ENCODE data around the gene EIF2B2. TPM values are rescaled to one million over a fixed set of nuclear protein-coding genes. Genes with fewer than 3 reads are reported as not detected.

Gene EIF2B2
- total and polyA plus RNA-seq, 4 donors, result 19.6 to 45.2 (median 35.0) TPM

DNA sequence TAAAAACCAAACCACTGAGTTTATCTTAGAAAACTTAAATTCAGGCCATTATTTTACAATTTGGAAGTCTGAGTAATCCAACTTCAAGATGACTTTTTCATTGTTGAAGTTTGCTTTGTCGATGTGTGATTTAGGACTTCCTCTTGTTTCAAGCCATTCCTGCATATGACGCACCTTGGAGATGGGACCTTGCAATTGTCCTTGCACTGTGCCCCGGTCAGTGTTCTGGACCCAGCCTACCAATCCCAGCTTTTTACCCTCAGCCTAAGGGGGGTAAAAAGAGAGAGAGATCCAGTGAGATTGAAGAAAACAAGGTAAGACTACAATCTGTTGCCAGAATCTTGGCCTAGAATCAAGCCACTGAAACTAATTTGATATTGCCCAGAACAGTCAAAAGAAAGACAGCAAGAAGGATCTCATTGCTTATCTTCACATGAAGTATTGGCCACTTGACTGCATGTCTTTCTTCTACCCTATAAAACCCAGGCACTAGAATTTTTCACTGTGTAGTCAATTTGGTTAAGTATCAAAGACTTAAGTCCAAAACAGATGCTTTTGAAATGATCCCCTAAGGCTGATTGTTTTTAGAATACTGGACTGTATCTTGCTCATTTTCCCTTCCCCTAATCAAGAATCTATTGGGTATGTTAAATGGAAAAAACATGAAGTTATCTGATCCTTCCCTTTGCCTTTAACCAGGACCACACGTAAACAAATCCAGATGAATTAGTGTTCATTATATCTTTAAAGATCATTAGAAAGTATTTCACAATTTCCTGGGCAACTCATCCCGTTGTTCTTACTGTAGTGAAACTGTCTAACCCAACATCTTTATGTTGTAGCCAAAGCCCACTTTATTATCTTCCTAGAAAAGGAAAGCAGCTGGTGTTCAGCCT lies 50.9 kb downstream of the EIF2B2 start:
- TF ChIP-seq, protein P1, sequence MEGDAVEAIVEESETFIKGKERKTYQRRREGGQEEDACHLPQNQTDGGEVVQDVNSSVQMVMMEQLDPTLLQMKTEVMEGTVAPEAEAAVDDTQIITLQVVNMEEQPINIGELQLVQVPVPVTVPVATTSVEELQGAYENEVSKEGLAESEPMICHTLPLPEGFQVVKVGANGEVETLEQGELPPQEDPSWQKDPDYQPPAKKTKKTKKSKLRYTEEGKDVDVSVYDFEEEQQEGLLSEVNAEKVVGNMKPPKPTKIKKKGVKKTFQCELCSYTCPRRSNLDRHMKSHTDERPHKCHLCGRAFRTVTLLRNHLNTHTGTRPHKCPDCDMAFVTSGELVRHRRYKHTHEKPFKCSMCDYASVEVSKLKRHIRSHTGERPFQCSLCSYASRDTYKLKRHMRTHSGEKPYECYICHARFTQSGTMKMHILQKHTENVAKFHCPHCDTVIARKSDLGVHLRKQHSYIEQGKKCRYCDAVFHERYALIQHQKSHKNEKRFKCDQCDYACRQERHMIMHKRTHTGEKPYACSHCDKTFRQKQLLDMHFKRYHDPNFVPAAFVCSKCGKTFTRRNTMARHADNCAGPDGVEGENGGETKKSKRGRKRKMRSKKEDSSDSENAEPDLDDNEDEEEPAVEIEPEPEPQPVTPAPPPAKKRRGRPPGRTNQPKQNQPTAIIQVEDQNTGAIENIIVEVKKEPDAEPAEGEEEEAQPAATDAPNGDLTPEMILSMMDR (IDR thresholded peaks at IDR 0.05; ENCODE audit: control extremely low read depth, extremely low read depth), result no peak
- DNase-seq, result peak in 2 of 3 donors; percentile 89 to 93

DNA sequence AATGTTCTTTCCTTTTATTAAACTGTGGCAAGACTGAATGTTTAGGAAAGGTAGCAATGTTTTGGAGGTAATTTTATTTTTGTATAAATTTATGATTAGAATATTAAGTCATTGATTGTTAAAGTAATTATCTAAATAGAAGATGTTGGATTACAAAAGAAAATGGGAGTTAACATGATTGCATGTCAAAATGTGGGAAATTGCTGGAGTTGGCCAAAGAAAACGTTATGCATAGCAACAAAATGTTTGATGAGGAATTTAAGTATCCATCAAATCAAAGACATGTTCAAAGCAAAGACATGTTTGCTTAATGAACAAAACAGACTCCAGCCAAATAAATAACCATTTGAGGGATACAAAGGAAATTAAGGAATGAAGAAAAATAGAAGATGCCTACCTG lies 51.7 kb downstream of the EIF2B2 start:
- ATAC-seq (ENCODE audit: insufficient read depth, low FRiP score) (no peak), DNase-seq (peak in 2 of 3 donors; percentile 54 to 69)
- 58 to 76% methylated on average over 1 of the region's 1 CpG for WGBS, 2 donors
- no peaks in the 10 kb centered on the region for H3K27me3 ChIP-seq (ENCODE audit: control insufficient read depth in 3 of 3, insufficient read depth in 3 of 3, low read length in 2 of 3)
- TF ChIP-seq, protein P1 (IDR thresholded peaks at IDR 0.05; ENCODE audit: control extremely low read depth, extremely low read depth), result no peak
- no peak overlapping the region for H3K4me3 ChIP-seq
- no peak overlapping the region for H3K27ac ChIP-seq (ENCODE audit: low read depth in 1 of 2, low read length in 1 of 2)
- peaks cover 0 to 1% (median 0%) of the 10 kb centered on the region in 4 donors for H3K36me3 ChIP-seq (ENCODE audit: control insufficient read depth in 4 of 4, insufficient read depth in 4 of 4, low read length in 4 of 4)
- H3K9me3 ChIP-seq (ENCODE audit: control insufficient read depth in 4 of 4, insufficient read depth in 3 of 4, low read length in 3 of 4), result no peaks in the 10 kb centered on the region
- peaks cover 2 to 42% (median 5%) of the 10 kb centered on the region in 5 donors for H3K4me1 ChIP-seq (ENCODE audit: control insufficient read depth in 5 of 5, insufficient read depth in 5 of 5, low read length in 5 of 5)
- no peak overlapping the region for H3K9ac ChIP-seq (ENCODE audit: insufficient read depth in 1 of 2, low read length in 2 of 2)

More for the DNA sequence above, 50.9 kb downstream of the EIF2B2 start:
- 55 to 58% methylated on average over 5 of the region's 5 CpGs for WGBS, 2 donors
- H3K4me3 ChIP-seq, result no peak overlapping the region
- no peak for ATAC-seq (ENCODE audit: insufficient read depth, low FRiP score)
- peaks cover 4 to 48% (median 5%) of the 10 kb centered on the region in 5 donors for H3K4me1 ChIP-seq (ENCODE audit: control insufficient read depth in 5 of 5, insufficient read depth in 5 of 5, low read length in 5 of 5)
- peaks cover 0 to 3% (median 0%) of the 10 kb centered on the region in 4 donors for H3K36me3 ChIP-seq (ENCODE audit: control insufficient read depth in 4 of 4, insufficient read depth in 4 of 4, low read length in 4 of 4)
- no peaks in the 10 kb centered on the region for H3K27me3 ChIP-seq (ENCODE audit: control insufficient read depth in 3 of 3, insufficient read depth in 3 of 3, low read length in 2 of 3)
- H3K9me3 ChIP-seq (ENCODE audit: control insufficient read depth in 4 of 4, insufficient read depth in 3 of 4, low read length in 3 of 4), result no peaks in the 10 kb centered on the region
- no peak overlapping the region for H3K27ac ChIP-seq (ENCODE audit: low read depth in 1 of 2, low read length in 1 of 2)
- no peak overlapping the region for H3K9ac ChIP-seq (ENCODE audit: insufficient read depth in 1 of 2, low read length in 2 of 2)

DNA sequence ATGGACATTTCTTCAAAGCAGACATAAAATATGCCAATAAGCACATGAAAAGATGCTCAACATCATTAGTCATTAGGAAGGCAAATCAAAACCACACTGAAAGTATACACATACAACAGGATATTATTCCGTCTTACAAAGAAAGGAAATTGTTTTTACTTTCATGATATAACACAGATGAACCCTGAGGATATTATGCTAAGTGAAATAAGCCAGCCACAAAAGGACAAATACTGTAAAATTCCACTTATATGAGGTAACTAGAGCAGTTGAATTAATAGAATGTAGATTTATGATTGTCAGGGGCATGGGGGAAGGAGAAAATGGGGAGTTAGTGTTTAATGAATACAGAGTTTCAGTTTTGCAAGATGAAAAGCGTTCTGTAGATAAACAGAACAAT lies 56.9 kb downstream of the EIF2B2 start:
- H3K9ac ChIP-seq (ENCODE audit: insufficient read depth in 1 of 2, low read length in 2 of 2), result no peak overlapping the region
- peaks cover 0 to 10% (median 5%) of the 10 kb centered on the region in 5 donors for H3K4me1 ChIP-seq (ENCODE audit: control insufficient read depth in 5 of 5, insufficient read depth in 5 of 5, low read length in 5 of 5)
- H3K36me3 ChIP-seq (ENCODE audit: control insufficient read depth in 4 of 4, insufficient read depth in 4 of 4, low read length in 4 of 4), result peaks cover 0 to 6% (median 3%) of the 10 kb centered on the region in 4 donors
- H3K27ac ChIP-seq (ENCODE audit: low read depth in 1 of 2, low read length in 1 of 2), result no peak overlapping the region
- TF ChIP-seq, protein P1 (IDR thresholded peaks at IDR 0.05; ENCODE audit: control extremely low read depth, extremely low read depth), result no peak
- H3K27me3 ChIP-seq (ENCODE audit: control insufficient read depth in 3 of 3, insufficient read depth in 3 of 3, low read length in 2 of 3), result no peaks in the 10 kb centered on the region
- ATAC-seq (ENCODE audit: insufficient read depth, low FRiP score) (no peak), DNase-seq (no peak)
- H3K9me3 ChIP-seq (ENCODE audit: control insufficient read depth in 4 of 4, insufficient read depth in 3 of 4, low read length in 3 of 4), result peaks cover 0 to 4% (median 0%) of the 10 kb centered on the region in 4 donors
- H3K4me3 ChIP-seq, result no peak overlapping the region
- WGBS, 2 donors, result 73 to 80% methylated on average over 2 of the region's 2 CpGs

Measured in lung (tissue), 12 donors.